Measurements from ENCODE around the gene BRSK2.
"Not testable (repeated sequence)": the region's sequence is repeated elsewhere in the genome, so short reads cannot be mapped to it uniquely, and the experiment has no call there.

The BRSK2 gene

DNA sequence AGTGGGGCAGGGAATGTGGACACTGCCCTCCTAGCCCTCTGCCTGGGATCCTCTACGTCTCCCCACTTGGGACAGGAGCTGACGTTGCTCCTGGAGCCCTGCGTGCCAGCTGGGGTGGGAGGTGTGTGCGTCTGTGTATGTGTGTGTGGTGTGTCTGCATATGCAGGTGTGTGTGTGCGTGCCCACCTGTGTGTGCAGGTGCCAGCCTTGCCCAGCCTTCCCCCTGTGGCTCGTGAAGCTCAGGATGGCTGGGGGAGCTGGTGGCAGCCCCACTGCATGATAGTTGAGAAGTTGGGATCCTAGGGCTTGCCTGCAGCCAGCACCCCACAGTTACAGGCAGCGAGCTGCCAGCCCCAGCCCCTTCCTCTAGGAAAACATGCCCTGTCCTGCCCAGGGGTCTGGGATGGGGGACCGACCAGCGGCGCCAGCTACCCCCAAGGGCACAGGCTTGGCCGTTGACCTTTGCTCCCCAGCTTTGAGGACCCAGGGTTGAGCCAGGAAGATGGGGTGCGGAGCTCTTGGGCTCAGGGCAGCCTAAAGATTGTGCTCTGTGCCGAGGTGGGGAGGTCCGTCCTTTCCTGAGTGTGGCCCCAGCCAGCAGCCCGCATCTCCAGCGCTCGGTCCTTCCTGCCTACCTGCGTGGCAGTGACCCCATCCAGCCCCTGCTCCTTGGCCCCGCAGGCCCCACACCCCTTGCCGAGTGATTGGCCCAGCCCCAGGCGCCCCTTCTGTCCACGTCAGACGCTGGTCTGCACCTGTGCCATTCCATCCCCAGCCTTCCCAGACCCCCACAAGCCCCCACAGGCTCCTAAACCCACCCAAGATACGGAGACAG lies 15.7 kb downstream of the BRSK2 start:
- H3K4me3 ChIP-seq (ENCODE audit: low read depth, low read length): no peak overlapping the region
- DNase-seq (ENCODE audit: low read depth): no peak

DNA sequence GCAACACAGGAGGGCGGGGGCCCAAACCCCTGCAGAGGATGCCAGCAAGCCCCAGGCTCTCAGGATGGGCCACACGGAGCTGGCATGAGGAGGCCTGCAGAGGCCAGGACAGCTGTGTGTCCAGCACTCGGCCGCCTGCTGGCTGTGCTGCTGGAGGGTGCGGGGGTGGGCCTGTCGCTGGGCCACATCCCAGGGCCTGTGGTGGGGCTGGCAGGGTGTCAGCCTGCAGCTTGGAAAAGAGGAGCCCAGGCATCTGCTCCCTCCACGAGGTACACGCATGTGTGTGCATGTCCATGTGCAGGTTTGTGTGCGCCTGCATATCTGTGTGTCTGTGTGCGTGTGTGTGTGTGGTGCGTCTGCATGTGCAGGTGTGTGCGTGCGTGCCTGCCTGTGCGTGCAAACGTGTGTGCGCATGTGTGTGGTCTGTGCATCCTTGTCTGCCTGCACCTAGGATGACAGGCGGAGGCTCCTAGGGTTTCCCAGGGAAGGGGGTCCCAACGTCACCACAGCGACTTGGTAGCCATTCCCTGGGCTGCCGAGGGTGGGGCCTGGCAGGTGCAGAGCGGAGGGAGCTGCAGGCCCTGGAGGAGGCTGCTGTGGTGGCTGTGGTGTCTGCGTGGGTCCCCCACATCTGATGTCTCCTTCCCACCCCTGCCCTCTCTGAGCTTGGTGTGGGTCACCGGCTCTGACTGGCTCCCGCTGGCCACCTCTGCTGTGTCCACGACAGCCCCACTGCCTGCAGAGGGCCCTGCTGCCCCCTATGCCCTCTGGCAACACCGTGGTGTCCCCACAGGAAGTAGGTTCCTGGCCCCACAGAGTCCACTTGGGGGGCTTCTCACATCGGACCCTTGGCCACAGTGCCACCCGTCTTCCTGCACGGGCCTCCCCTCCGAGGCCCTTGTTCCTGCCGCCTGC lies 17.1 kb downstream of the BRSK2 start:
- H3K4me3 ChIP-seq (ENCODE audit: low read depth, low read length): no peak overlapping the region
- DNase-seq (ENCODE audit: low read depth): no peak

DNA sequence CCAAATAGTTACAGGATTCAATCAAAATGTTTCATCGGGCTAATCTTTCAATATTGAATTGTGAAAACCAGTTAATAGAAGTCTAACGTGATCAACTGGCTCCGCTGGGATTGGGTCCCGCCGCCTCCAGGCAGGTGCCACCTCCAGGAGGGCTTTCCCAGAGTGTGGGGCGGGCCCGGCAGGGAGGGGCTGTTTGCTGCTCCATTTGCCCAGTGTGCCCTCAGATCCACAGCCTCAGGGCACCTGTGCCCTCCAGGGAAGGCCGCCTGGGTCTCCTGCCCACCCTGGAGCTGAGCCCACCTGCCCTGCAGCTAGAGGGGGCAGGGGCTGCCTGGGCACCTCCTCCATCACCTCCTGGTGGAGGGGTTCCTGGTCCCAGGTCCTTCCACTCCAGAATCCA lies 17.9 kb downstream of the BRSK2 start:
- no peak for DNase-seq (ENCODE audit: low read depth)
- no peak overlapping the region for H3K4me3 ChIP-seq (ENCODE audit: low read depth, low read length)

DNA sequence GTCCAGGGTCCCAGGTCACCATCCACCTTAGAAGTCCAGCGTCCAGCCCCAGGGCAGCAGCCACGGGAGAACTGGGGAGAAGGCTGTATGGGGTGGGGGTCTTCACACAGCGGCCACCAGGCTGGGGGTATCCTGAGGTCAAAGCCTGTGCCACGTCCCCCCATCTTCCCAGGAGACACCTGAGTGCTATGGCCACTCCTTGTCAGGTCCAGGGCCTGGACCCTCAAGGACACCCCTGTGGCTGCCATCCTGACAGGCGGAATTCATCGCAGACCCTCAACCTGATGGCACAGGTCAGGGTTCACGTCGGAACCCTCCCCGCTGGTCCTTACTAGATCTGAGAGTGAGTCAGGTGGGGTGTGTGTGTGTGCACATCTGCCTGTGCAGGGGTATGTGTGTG lies 18.6 kb downstream of the BRSK2 start:
- DNase-seq (ENCODE audit: low read depth): no peak
- H3K4me3 ChIP-seq (ENCODE audit: low read depth, low read length): no peak overlapping the region

DNA sequence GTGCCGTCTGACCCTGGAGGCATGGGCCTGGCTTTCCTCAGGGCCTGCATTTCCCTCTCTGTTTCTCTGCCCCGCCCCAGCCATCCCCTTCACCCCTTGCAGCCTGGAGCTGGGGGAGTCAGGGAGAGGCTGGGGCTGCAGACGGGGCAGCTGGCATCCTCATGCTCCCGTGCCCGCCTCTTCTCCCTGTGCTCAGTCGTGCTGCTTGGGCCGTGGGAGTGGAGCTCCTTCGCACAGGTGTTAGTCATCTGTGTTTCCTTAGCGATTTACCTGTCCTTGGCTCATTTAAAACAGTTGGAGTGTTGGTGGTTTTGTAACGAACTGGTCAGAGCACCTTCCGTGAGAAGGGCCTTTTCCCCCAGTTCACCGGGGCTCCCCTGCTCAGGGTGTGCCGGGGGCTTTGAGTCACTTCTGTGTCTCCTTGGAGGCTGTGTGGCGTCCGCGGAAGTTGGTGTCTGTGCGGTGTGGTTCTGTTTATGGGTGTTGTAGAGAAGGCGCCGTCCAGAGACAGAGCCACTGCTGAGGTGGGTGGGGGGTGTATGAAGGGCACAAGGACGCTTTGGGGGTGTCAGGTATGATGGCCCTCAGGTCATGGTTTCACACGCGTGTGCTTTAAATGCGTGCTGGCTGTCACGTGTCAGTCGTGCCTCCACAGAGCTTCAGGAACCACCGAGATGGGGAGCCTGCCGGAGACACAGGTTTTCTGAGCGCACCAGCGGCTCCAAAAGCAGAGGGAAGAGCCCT lies 19.5 kb downstream of the BRSK2 start:
- no peak for DNase-seq (ENCODE audit: low read depth)
- H3K4me3 ChIP-seq (ENCODE audit: low read depth, low read length): no peak overlapping the region

DNA sequence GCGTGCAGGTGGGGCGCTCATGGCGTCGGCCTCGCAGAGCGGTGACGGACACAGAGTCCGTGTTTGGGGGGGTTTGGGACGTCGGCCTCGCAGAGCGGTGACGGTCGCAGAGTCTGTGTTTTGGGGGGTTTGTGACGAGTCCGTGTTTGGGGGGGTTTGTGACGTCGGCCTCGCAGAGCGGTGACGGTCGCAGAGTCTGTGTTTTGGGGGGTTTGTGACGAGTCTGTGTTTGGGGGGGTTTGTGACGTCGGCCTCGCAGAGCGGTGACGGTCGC lies 20.1 kb downstream of the BRSK2 start:
- H3K4me3 ChIP-seq (ENCODE audit: low read depth, low read length); DNase-seq (ENCODE audit: low read depth): not testable (repeated sequence)

DNA sequence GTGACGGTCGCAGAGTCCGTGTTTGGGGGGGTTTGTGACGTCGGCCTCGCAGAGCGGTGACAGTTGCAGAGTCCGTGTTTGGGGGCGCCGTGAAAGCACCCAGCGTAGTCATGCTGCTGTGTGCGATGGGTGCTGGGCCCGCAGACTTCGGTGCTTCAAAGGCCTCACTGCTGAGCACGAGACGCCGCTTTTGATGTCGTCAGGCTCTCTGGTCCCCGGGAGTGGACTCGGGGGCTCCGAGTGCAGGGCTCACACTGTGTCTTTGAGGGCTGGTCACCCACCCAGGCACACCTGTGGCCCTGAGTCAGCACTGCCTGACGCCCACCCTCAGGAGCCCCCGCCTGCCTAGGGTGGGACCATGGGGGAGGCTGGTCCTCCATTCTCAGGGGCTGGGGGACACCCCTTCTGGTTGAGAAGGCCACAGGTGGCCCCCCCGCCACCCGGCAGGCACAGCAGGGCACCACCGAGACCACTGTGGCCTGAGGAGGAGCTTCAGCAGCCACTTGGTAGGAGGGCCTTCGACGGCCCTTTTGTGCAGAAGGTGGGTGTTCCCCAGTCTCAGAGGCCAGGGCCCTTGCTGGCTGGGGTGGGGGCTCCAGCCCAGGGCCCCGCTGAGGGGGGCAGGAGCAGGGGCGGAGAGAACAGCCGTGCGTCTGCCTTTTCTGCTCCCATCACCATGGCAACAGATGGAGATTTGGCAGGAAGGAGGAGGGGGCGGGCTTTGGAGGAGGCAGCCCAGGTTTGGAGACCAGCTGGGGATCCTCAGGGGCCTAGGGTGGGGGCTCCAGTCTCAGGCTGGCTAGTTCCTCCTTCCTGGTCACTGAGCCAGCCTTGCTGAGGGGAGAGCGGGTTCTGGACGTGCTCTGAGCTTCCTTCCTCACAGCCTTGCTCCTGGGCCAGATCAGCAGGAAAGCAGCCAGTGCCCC lies 20.9 kb downstream of the BRSK2 start:
- DNase-seq (ENCODE audit: low read depth): no peak
- H3K4me3 ChIP-seq (ENCODE audit: low read depth, low read length): no peak overlapping the region

DNA sequence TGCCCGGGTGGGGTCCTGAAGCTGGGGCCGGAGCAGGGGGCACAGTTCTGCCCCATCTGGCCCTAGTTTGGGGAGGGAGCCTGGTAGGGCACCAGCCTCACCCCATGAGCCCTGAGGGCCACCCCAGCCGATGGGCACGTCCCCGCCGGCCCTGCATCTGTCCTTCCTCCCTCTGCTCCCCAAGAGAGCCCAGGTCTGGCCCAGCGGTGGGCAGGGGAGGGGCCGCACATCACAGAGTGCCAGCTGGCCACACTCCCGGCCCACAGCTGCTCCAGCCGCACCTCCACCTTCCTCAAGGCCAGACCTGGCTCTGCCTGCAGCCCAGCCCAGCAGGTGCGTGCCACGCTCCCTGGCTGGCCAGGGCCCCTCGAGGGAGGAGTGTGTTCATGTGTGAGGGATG lies 21.6 kb downstream of the BRSK2 start:
- no peak overlapping the region for H3K4me3 ChIP-seq (ENCODE audit: low read depth, low read length)
- DNase-seq (ENCODE audit: low read depth): no peak

DNA sequence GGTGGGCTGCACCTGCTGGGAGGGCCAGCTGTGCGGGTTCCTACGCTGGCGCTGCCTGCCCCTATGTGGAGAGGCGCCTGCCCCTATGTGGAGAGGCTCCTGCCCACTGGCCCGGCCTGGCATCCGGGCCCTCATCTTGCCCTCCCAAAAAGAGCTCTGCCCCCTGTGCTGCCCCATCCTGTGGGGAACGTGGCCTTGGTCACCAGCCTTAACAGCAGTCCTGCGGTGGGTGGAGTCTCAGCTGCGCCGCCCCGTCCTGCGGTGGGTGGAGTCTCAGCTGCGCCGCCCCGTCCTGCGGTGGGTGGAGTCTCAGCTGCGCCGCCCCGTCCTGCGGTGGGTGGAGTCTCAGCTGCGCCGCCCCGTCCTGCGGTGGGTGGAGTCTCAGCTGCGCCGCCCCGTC lies 22.0 kb downstream of the BRSK2 start:
- not testable (repeated sequence) for H3K4me3 ChIP-seq (ENCODE audit: low read depth, low read length); DNase-seq (ENCODE audit: low read depth)

DNA sequence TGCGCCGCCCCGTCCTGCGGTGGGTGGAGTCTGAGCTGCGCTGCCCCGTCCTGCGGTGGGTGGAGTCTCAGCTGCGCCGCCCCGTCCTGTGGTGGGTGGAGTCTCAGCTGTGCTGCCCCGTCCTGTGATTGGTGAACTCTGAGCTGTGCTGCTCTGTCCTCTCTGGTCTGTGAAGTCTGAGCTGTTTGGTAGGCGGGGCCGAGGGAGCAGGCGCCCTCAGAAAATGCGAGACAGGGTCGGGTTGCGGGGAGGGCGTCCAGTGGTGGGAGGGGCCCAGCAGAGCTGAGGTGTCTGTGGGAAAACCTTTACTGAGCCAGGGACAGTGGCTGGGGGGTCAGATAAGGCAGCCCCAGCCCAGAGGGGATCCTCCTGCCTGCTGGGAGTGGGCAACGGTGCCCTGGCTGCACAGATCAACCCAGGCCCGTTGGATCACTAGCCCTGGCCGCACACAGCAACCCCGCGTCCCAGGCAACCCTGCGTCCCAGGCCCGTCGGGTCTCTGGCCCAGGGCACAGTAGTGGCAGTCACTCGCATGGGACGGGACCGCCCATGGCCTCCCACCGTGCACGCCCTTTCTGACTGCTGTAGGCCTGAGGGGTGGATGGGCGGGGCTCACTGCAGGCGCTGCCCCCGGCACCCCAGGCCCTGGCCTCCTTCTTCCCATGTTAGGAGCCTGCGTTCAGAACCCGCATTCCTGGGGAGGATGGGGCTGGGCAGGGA lies 22.8 kb downstream of the BRSK2 start:
- no peak for DNase-seq (ENCODE audit: low read depth)
- no peak overlapping the region for H3K4me3 ChIP-seq (ENCODE audit: low read depth, low read length)

DNA sequence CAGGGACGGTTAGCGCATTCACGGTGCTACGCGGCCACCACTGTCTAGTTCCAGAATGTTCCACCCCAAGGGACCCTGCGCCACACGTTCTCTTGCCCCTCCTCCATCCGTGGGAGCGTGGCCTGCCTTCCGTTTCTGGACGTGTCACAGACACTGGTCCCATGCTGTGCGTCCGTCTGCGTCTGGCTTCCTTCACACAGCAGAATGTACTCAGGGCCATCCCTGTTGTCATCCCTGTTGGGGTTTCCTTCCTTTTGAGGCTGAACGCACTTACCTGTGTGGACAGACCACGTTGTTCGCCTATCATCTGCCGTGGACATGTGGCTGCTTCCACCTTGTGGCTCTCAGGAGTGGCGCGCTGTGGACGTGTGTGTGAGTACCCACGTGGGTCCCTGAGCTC lies 24.9 kb downstream of the BRSK2 start:
- DNase-seq (ENCODE audit: low read depth): no peak
- H3K4me3 ChIP-seq (ENCODE audit: low read depth, low read length): no peak overlapping the region

DNA sequence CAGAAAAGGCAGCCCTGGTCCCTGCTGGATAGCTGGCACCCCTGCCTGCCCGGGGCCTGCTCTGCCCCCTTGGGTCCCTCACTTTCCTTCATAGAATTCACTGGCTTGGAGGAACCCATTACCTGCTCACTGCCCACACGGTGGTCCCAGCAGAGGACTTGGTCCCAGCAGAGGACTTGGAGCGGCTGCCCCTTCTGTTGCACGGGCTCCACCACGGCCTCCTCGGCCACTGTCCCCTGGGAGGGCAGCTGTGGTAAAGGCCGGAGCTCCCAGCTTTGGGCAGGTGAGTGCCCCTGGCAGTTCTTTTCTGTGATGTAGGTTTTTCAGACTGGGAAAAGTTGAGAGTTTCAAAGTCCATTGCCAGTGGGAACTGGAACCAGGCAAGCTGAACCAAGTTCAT lies 25.9 kb downstream of the BRSK2 start:
- H3K4me3 ChIP-seq (ENCODE audit: low read depth, low read length): no peak overlapping the region
- no peak for DNase-seq (ENCODE audit: low read depth)

DNA sequence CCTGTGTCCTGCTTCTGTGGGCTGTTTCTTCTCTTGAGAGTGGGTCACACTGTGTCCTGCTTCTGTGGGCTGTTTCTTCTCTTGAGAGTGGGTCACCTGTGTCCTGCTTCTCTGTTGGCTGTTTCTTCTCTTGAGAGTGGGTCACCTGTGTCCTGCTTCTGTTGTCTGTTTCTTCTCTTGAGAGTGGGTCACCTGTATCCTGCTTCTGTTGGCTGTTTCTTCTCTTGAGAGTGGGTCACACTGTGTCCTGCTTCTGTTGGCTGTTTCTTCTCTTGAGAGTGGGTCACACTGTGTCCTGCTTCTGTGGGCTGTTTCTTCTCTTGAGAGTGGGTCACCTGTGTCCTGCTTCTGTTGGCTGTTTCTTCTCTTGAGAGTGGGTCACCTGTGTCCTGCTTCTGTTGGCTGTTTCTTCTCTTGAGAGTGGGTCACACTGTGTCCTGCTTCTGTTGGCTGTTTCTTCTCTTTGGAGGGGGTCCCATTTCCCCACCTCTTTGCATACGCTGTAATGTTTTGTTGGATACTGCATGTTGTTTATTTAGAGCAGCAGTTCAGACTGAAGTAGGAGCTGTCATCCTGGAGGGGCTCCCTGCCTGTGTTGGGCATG lies 28.6 kb downstream of the BRSK2 start:
- DNase-seq (ENCODE audit: low read depth); H3K4me3 ChIP-seq (ENCODE audit: low read depth, low read length): not testable (repeated sequence)

DNA sequence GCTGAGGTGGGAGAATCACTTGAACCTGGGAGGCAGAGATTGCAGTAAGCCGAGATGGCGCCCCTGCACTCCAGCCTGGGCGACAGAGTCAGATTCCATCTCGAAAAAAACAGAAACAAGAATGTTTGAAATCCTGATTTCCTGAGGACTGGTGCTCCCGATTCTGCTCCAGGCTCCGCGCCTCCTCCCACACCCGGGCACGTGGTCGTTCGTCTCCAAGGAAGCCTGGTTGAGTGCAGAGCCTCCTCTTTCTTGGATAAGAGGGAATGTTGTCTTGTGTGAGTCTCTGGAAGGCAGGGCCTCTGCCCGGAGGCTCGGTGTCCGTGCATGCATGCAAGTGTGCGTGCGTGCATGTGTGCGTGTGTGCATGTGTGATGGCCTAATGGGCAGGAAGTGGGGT lies 30.1 kb downstream of the BRSK2 start:
- DNase-seq (ENCODE audit: low read depth): no peak
- no peak overlapping the region for H3K4me3 ChIP-seq (ENCODE audit: low read depth, low read length)

DNA sequence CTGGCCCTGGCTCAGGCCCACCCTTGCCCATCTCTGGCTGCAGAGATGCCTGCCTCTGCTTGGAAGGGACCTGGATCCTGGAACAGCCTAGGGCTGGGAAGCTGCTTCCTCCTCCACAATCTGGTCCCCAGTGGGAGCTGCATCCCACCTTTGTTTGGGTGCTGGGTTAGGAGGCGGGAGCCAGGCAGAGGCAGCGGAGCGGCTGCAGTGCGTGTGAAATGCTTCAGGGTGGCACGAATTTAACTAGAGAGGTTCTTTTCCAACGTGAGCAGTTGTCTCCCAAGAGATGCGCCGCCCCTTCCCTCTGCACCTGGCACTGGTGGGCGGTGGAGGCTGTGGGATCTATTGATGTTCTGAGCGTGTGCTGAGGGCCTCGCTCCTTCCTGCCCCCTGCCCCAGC lies 31.6 kb downstream of the BRSK2 start:
- no peak for DNase-seq (ENCODE audit: low read depth)
- H3K4me3 ChIP-seq (ENCODE audit: low read depth, low read length): no peak overlapping the region

DNA sequence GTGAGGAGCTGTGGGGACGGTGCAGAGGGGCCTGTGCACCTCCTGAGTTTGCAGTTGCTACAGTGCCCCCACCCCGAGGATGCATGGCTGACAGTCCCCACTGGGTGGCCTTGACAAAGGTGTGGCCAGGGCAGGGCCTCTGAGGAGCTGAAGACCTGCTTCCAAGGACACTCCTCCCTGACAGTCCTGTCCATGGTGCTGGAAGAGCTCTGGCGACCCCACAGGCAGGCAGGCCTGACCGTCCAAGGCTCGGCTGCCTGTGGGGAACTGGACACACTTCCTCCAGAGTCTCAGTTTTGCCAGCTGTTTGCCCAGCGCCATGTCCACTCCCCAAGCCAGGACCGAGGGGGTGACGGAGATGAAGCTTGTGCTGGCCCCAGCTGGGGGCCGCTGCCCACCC lies 32.7 kb downstream of the BRSK2 start:
- DNase-seq (ENCODE audit: low read depth): no peak

DNA sequence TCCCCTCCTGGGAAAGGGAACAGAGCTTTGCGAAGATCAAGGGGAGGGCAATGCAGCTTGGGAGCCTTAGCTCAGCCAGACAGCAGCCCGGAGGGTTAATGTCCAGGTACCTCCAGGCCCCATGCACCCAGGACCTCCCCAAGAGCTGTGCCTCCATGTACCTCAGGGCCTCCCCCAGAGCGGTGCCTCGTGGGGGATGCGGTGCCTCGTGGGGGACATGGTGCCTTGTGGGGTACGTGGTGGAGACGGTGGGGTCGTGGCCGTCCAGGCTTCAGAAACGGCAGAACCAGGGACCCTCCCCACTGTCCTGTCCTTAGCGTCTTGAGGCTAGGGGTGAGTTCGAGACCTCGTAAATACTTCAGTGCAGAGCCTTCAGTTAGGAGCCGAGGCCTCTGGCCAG lies 33.2 kb downstream of the BRSK2 start:
- no peak for DNase-seq (ENCODE audit: low read depth)
- H3K4me3 ChIP-seq (ENCODE audit: low read depth, low read length): no peak overlapping the region

More for the DNA sequence above, 32.7 kb downstream of the BRSK2 start:
- no peak overlapping the region for H3K4me3 ChIP-seq (ENCODE audit: low read depth, low read length)

DNA sequence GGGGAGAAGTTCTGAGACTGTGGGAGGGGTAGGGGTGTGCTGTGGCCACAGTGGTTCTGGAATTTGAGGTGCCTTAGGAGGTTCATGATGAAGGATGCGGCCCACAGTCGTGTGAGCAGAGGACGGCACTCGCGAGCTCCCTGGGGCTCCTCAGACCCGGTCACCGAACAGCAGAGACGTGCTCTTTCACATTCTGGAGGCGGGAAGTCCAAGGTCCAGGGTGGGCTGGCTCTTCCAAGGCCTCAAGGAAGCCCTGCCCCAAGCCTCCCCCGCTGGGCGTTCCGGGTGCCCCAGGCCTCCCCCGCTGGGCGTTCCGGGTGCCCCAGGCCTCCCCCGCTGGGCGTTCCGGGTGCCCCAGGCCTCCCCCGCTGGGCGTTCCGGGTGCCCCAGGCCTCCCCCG lies 33.7 kb downstream of the BRSK2 start:
- not testable (repeated sequence) for H3K4me3 ChIP-seq (ENCODE audit: low read depth, low read length); DNase-seq (ENCODE audit: low read depth)
